ENCODE measurements around the gene LTO1. TPM values are rescaled to one million over a fixed set of nuclear protein-coding genes. Genes with fewer than 3 reads are reported as not detected.

LTO1 gene
- total RNA-seq, 1 donor from 2014 or later, result 15.9 TPM

GRCh38 chr11:69620683-69621290 lies 54.4 kb downstream of the LTO1 start:
- no peak for DNase-seq (ENCODE audit: low read depth)
- no peak for TF ChIP-seq CTCF (conservative IDR thresholded peaks at IDR 0.05; ENCODE audit: low read depth, low read length)
- H3K4me3 ChIP-seq (ENCODE audit: low read depth, low read length), result no peak overlapping the region

GRCh38 chr11:69618237-69618636 lies 56.9 kb downstream of the LTO1 start:
- DNase-seq (ENCODE audit: low read depth), result no peak
- no peak overlapping the region for H3K4me3 ChIP-seq (ENCODE audit: low read depth, low read length)
- no peak for TF ChIP-seq CTCF (conservative IDR thresholded peaks at IDR 0.05; ENCODE audit: low read depth, low read length)

- no peak overlapping the region for H3K4me3 ChIP-seq (ENCODE audit: low read depth, low read length)
- TF ChIP-seq CTCF (conservative IDR thresholded peaks at IDR 0.05; ENCODE audit: low read depth, low read length), result no peak
- DNase-seq (ENCODE audit: low read depth), result no peak
Observed at GRCh38 chr11:69617682-69618081, 57.5 kb downstream of the LTO1 start.

GRCh38 chr11:69617220-69617619 lies 57.9 kb downstream of the LTO1 start:
- DNase-seq (ENCODE audit: low read depth), result no peak
- no peak for TF ChIP-seq CTCF (conservative IDR thresholded peaks at IDR 0.05; ENCODE audit: low read depth, low read length)
- no peak overlapping the region for H3K4me3 ChIP-seq (ENCODE audit: low read depth, low read length)

Other genes starting within 250 kb of the LTO1 start
- gene LINC01488, start 193.7 kb downstream of the LTO1 start, total RNA-seq, result not detected in 2 replicates
- 345 and 533 TPM in 2 replicates for gene CCND1, start 34.2 kb downstream of the LTO1 start, total RNA-seq
- gene FGF19, start 28.7 kb upstream of the LTO1 start, total RNA-seq, result not detected in 2 replicates
- gene FGF4, start 100.0 kb upstream of the LTO1 start, total RNA-seq, result not detected in 2 replicates
- not detected in 2 replicates for gene FGF3, start 144.1 kb upstream of the LTO1 start, total RNA-seq

All from epithelial cell of proximal tubule (primary cell).